HCT116 (cell line): ENCODE measurements around the gene TLR9. TPM values are rescaled to one million over a fixed set of nuclear protein-coding genes. Genes with fewer than 3 reads are reported as not detected.

Experiments used
- ATAC-seq: fragments of 200-7000 bp; cut with Tn5 transposase; 2 replicates; pipeline ENCODE4 v1.9.1; 2020; ENCODE audit warnings: mild to moderate bottlenecking, moderate library complexity
- BruUV-seq: library from RNA; stranded (reverse); fragments of 400-500 nt; replicated peaks from 2 replicates; lab custom pipeline; 2021; lab: Mats Ljungman, UMichigan
- CTCF ChIA-PET: fragments of 300-600 bp; sonication (Branson Sonifier 250); formaldehyde crosslinking; loops from one replicate; lab custom pipeline; 2021; ENCODE audit warnings: antibody characterized with exemption; lab: Charles Lee
- POLR2A ChIA-PET: fragments of 300-600, 350-600 bp; sonication (Branson Sonifier 250); formaldehyde crosslinking; loops from one replicate; lab custom pipeline; 2021; ENCODE audit warnings: antibody characterized with exemption; lab: Charles Lee
- RAD21 ChIA-PET, 2 experiments: fragments of 300-600 bp; sonication (Branson Sonifier 250); formaldehyde crosslinking; loops; one replicate each; lab custom pipeline; 2023; ENCODE audit warnings: low total read pairs in 2 of 2; ENCODE audit not compliant: uncharacterized antibody in 2 of 2, unreplicated experiment in 2 of 2, low non-redundant PET in 1 of 2; lab: Charles Lee
- DNase-seq: peaks from one replicate; pipeline ENCODE4 v3.0.0-alpha.2; 2010; ENCODE audit warnings: low read depth, low spot score
- H2AFZ ChIP-seq: fragments of 200-600 bp; shearing (Covaris generic), sonication (generic); 2 replicates; pipeline ENCODE4 v1.6.1; 2017; ENCODE audit warnings: low read depth, mixed run types, mixed read lengths, antibody characterized with exemption, low read length; ENCODE audit not compliant: poor library complexity, severe bottlenecking
- H3K27ac ChIP-seq: 2 replicates; pipeline ENCODE4 v1.5.1; 2012; ENCODE audit warnings: low read depth, low read length
- H3K27me3 ChIP-seq: fragments of 200-600 bp; sonication (generic); 2 replicates; pipeline ENCODE4 v1.6.1; 2016; ENCODE audit warnings: mixed run types, low read length, mixed read lengths; ENCODE audit not compliant: insufficient read depth
- H3K36me3 ChIP-seq, 2 experiments: fragments of 200-500 bp in 1 of 2; fragments of 200-600 bp in 1 of 2; sonication (Bioruptor generic) in 1 of 2; sonication (generic) in 1 of 2; 2 replicates each; pipeline versions ENCODE4 v1.5.1 to v1.6.1; 2014 to 2016; ENCODE audit warnings: low read length in 2 of 2, inconsistent platforms in 1 of 2, mixed read lengths in 1 of 2, mixed run types in 1 of 2; ENCODE audit not compliant: insufficient read depth in 2 of 2, control insufficient read depth in 1 of 2
- H3K4me1 ChIP-seq, 2 experiments: fragments of 200-600 bp in 1 of 2; sonication (generic) in 1 of 2; 2 replicates each; pipeline versions ENCODE4 v1.5.1 to v1.6.1; 2012 to 2017; ENCODE audit warnings: low read length in 2 of 2, inconsistent platforms in 1 of 2, mild to moderate bottlenecking in 1 of 2, mixed read lengths in 1 of 2, mixed run types in 1 of 2, moderate library complexity in 1 of 2; ENCODE audit not compliant: insufficient read depth in 2 of 2, control insufficient read depth in 1 of 2
- H3K4me2 ChIP-seq: fragments of 200-600 bp; sonication (generic); 2 replicates; pipeline ENCODE4 v1.6.1; 2017; ENCODE audit warnings: mixed run types, low read length, mixed read lengths
- H3K4me3 ChIP-seq, 2 experiments: fragments of 200-600 bp in 1 of 2; sonication (generic) in 1 of 2; replicated peaks in 1 of 2; 2 replicates each; pipeline ENCODE4 v1.5.1; 2011 to 2016; ENCODE audit warnings: low read length in 2 of 2, control low read depth in 1 of 2, low read depth in 1 of 2, mild to moderate bottlenecking in 1 of 2, mixed read lengths in 1 of 2, mixed run types in 1 of 2
- H3K79me2 ChIP-seq: fragments of 200-600 bp; sonication (generic); 2 replicates; pipeline ENCODE4 v1.6.1; 2017; ENCODE audit warnings: mild to moderate bottlenecking, mixed run types, low read length, moderate library complexity, mixed read lengths; ENCODE audit not compliant: insufficient read depth
- H3K9ac ChIP-seq: fragments of 200-600 bp; sonication (generic); 2 replicates; pipeline ENCODE4 v1.6.1; 2016; ENCODE audit warnings: low read length, mixed read lengths
- H3K9me2 ChIP-seq: fragments of 200-600 bp; sonication (generic), shearing (Covaris generic); 2 replicates; pipeline ENCODE4 v1.6.1; 2017; ENCODE audit warnings: mixed run types, mild to moderate bottlenecking, moderate library complexity; ENCODE audit not compliant: insufficient read depth
- H3K9me3 ChIP-seq, 2 experiments: fragments of 200-500 bp in 1 of 2; fragments of 200-600 bp in 1 of 2; sonication (Bioruptor generic) in 1 of 2; sonication (generic) in 1 of 2; 2 replicates each; pipeline ENCODE4 v1.6.1; 2014 to 2017; ENCODE audit warnings: low read length in 2 of 2, mixed read lengths in 2 of 2, inconsistent platforms in 1 of 2, low read depth in 1 of 2, mild to moderate bottlenecking in 1 of 2, mixed run types in 1 of 2, moderate library complexity in 1 of 2; ENCODE audit not compliant: control insufficient read depth in 1 of 2, insufficient read depth in 1 of 2
- H4K20me1 ChIP-seq: fragments of 200-600 bp; sonication (generic), shearing (Covaris generic); 2 replicates; pipeline ENCODE4 v1.6.1; 2017; ENCODE audit warnings: mixed run types, mild to moderate bottlenecking, moderate library complexity; ENCODE audit not compliant: insufficient read depth
- ATF3 ChIP-seq: IDR thresholded peaks from 2 replicates; pipeline ENCODE4 v1.6.1; 2012
- CTCF ChIP-seq, 3 experiments: fragments of 200-600 bp in 1 of 3; sonication (generic) in 1 of 3; IDR thresholded peaks in 2 of 3; conservative IDR thresholded peaks in 1 of 3; 2 replicates each; pipeline ENCODE4 v1.5.1; 2012 to 2017; ENCODE audit warnings: low read depth in 2 of 3, low read length in 2 of 3, antibody characterized with exemption in 1 of 3, borderline replicate concordance in 1 of 3, control low read depth in 1 of 3, mild to moderate bottlenecking in 1 of 3, mixed read lengths in 1 of 3, mixed run types in 1 of 3, moderate library complexity in 1 of 3; ENCODE audit not compliant: insufficient read depth in 1 of 3
- EGR1 ChIP-seq: IDR thresholded peaks from 2 replicates; pipeline ENCODE4 v1.6.1; 2012; ENCODE audit warnings: low read depth
- ELF1 ChIP-seq: IDR thresholded peaks from 2 replicates; pipeline ENCODE4 v1.6.1; 2012; ENCODE audit warnings: low read depth, borderline replicate concordance
- EZH2 ChIP-seq: fragments of 200-600 bp; sonication (generic); IDR thresholded peaks from 2 replicates; pipeline ENCODE4 v1.6.1; 2017; ENCODE audit warnings: antibody characterized with exemption, mixed run types
- EZH2phosphoT487 ChIP-seq: fragments of 200-600 bp; IDR thresholded peaks from 2 replicates; pipeline ENCODE4 v1.6.1; 2018; ENCODE audit warnings: antibody characterized with exemption, borderline replicate concordance
- FOSL1 ChIP-seq: IDR thresholded peaks from 2 replicates; pipeline ENCODE4 v1.6.1; 2012; ENCODE audit warnings: low read depth
- JUND ChIP-seq: IDR thresholded peaks from 2 replicates; pipeline ENCODE4 v1.6.1; 2012
- POLR2A ChIP-seq: IDR thresholded peaks from 2 replicates; pipeline ENCODE4 v1.7.0; 2011; ENCODE audit warnings: borderline replicate concordance; ENCODE audit not compliant: insufficient read depth, insufficient read length; ENCODE audit errors: extremely low read depth
- POLR2AphosphoS5 ChIP-seq: IDR thresholded peaks from 2 replicates; pipeline ENCODE4 v1.6.1; 2011; ENCODE audit warnings: mild to moderate bottlenecking, low read depth, low read length, moderate library complexity
- RAD21 ChIP-seq: IDR thresholded peaks from 2 replicates; pipeline ENCODE4 v1.6.1; 2012; ENCODE audit warnings: low read depth, mild to moderate bottlenecking
- SP1 ChIP-seq: IDR thresholded peaks from 2 replicates; pipeline ENCODE4 v1.6.1; 2012; ENCODE audit warnings: low read depth
- SRF ChIP-seq: IDR thresholded peaks from 2 replicates; pipeline ENCODE4 v1.6.1; 2012; ENCODE audit warnings: low read depth
- ZFX ChIP-seq: fragments of 450-650 bp; IDR thresholded peaks from 2 replicates; pipeline ENCODE4 v1.6.1; 2017
- ZNF274 ChIP-seq: fragments of 200-500 bp; sonication (Bioruptor generic); IDR thresholded peaks from 2 replicates; pipeline ENCODE4 v1.6.1; 2014; ENCODE audit warnings: mild to moderate bottlenecking, low read depth, low read length, inconsistent platforms
- intact Hi-C: fragments of 100-400 bp; cut with micrococcal nuclease; formaldehyde crosslinking; loops from 2 replicates; pipeline ENCODE4 v1.10.0; 2022
- total RNA-seq: library from RNA; stranded (reverse); gene quantifications from one replicate; pipeline ENCODE4 v1.2.1, GENCODE V29; 2021; ENCODE audit not compliant: unreplicated experiment

Gene TLR9
- total RNA-seq, 1 experiment from 2014 or later = 0.15 TPM

- ChIA-PET CTCF (no interaction called here), POLR2A (interaction anchor here (2.7 kb wide), 1 partner anchor 18 kb away, joined by 13 read pairs; the partner anchor contains the start of gene POC1A), RAD21 (no interaction called here)
- BruUV-seq = no TSS peak
- DNase-seq = no peak
- Histone ChIP-seq H3K36me3 (no peaks in the 10 kb centered on the region), H3K79me2 (no peaks in the 10 kb centered on the region), H4K20me1 (no peaks in the 10 kb centered on the region), H3K4me1 (peaks cover 6 to 15% of the 10 kb centered on the region in 2 experiments; a peak in 3 of 4 replicates), H3K27me3 (no peaks in the 10 kb centered on the region), H3K9me2 (no peaks in the 10 kb centered on the region), H3K27ac (no peak overlapping the region), H3K4me2 (no peak overlapping the region), H3K9me3 (no peaks in the 10 kb centered on the region), H2AFZ (no peak overlapping the region), H3K4me3 (no peak overlapping the region), H3K9ac (no peak overlapping the region)
- TF ChIP-seq CTCF (IDR thresholded peaks at IDR 0.05 in 2 of 3, conservative IDR thresholded peaks at IDR 0.05 in 1 of 3; ENCODE audit: borderline replicate concordance in 1 of 3, insufficient read depth in 1 of 3, low read depth in 2 of 3, low read length in 2 of 3) = no peak
- no peak for TF ChIP-seq EGR1
- no peak for TF ChIP-seq ELF1
- TF ChIP-seq SRF = no peak
- no peak for TF ChIP-seq EZH2
- TF ChIP-seq POLR2AphosphoS5 = no peak
- TF ChIP-seq POLR2A = no peak
- TF ChIP-seq ATF3 = no peak
- TF ChIP-seq ZFX = no peak
- no peak for TF ChIP-seq RAD21
- TF ChIP-seq EZH2phosphoT487 = no peak
- no peak for TF ChIP-seq JUND
- no peak for TF ChIP-seq ZNF274
- no peak for TF ChIP-seq FOSL1
- no peak for TF ChIP-seq SP1
- intact Hi-C loops = no loop called here
- no peak for ATAC-seq
Measured at GRCh38 chr3:52172262-52172757, 53.1 kb downstream of the TLR9 start.
